ENCODE measurements around the gene FIBP. TPM values are rescaled to one million over a fixed set of nuclear protein-coding genes. Genes with fewer than 3 reads are reported as not detected.

FIBP gene
- total RNA-seq, 1 experiment from 2014 or later = 93.1 TPM

GRCh38 chr11:65912845-65913244 is 24.6 kb upstream of the FIBP start:
- Mint-ChIP-seq H3K4me1 (peaks cover 20% of the 10 kb centered on the region), H3K4me3 (no peak overlapping the region), H3K9me3 (no peaks in the 10 kb centered on the region), H3K36me3 (no peaks in the 10 kb centered on the region), H3K27ac (no peak overlapping the region), H3K27me3 (ENCODE audit: low read depth) (peaks cover 21% of the 10 kb centered on the region)
- ChIA-PET POLR2A (interaction anchor here (1.9 kb wide), 1 partner anchor 22 kb away, joined by 8 read pairs; the partner anchor contains the start of gene CCDC85B), CTCF (interaction anchor here (1.3 to 2.2 kb wide), 5 partner anchors 20 to 53 kb away, joined by 3 to 41 read pairs (median 13); partner anchors contain the start of genes CCDC85B and MUS81)
- TF ChIP-seq ZNF512 (CRISPR knock-in tag; IDR thresholded peaks at IDR 0.05; ENCODE audit: borderline replicate concordance) (no peak), CDX4 (CRISPR knock-in tag; IDR thresholded peaks at IDR 0.05; ENCODE audit: borderline replicate concordance) (no peak), OVOL2 (CRISPR knock-in tag; IDR thresholded peaks at IDR 0.05; ENCODE audit: borderline replicate concordance) (no peak), ZNF263 (CRISPR knock-in tag; IDR thresholded peaks at IDR 0.05; ENCODE audit: low read depth) (no peak), ZNF671 (CRISPR knock-in tag; IDR thresholded peaks at IDR 0.05) (no peak), ATF2 (CRISPR knock-in tag; IDR thresholded peaks at IDR 0.05; ENCODE audit: borderline replicate concordance, low read depth) (no peak), SMAD3 (CRISPR knock-in tag; IDR thresholded peaks at IDR 0.05; ENCODE audit: borderline replicate concordance) (no peak), MLX (CRISPR knock-in tag; IDR thresholded peaks at IDR 0.05) (no peak), GRHL2 (CRISPR knock-in tag; IDR thresholded peaks at IDR 0.05; ENCODE audit: insufficient replicate concordance, severe bottlenecking) (no peak), NFYB (CRISPR knock-in tag; conservative IDR thresholded peaks at IDR 0.05; ENCODE audit: low read depth) (no peak), E2F1 (CRISPR knock-in tag; IDR thresholded peaks at IDR 0.05) (no peak), HMGA2 (CRISPR knock-in tag; IDR thresholded peaks at IDR 0.05) (no peak), IRF2 (CRISPR knock-in tag; IDR thresholded peaks at IDR 0.05; ENCODE audit: borderline replicate concordance, low read depth) (no peak), ZSCAN18 (CRISPR knock-in tag; IDR thresholded peaks at IDR 0.05) (no peak), ATF3 (CRISPR knock-in tag; conservative IDR thresholded peaks at IDR 0.05) (no peak), MAX (CRISPR knock-in tag; IDR thresholded peaks at IDR 0.05) (no peak), ELF4 (CRISPR knock-in tag; IDR thresholded peaks at IDR 0.05; ENCODE audit: low read depth) (no peak)
- ATAC-seq = no peak
- DNase-seq (ENCODE audit: low spot score) = no peak
